Stimulated activated CD8-positive, alpha-beta memory T cell treated with anti-CD3 and anti-CD28 coated beads, Interleukin-15, amount 100 ng/mL, for 1 hour (primary cell): ENCODE measurements around the gene MICU1.
"Not testable (repeated sequence)": the region's sequence is repeated elsewhere in the genome, so short reads cannot be mapped to it uniquely, and the experiment has no call there.

Source experiments
- DNase-seq: peaks from one replicate; pipeline ENCODE4 v3.0.0-alpha.2; 2020; ENCODE audit warnings: low read depth

MICU1 gene

GRCh38 chr10:72503694-72504438 lies 122.0 kb downstream of the MICU1 start:
- no peak for DNase-seq

GRCh38 chr10:72503241-72503640 lies 122.6 kb downstream of the MICU1 start:
- no peak for DNase-seq

- DNase-seq, result no peak
Observed at GRCh38 chr10:72502581-72502980, 123.3 kb downstream of the MICU1 start.

GRCh38 chr10:72499701-72500100 lies 126.2 kb downstream of the MICU1 start:
- no peak for DNase-seq

GRCh38 chr10:72490951-72491350 lies 134.9 kb downstream of the MICU1 start:
- DNase-seq, result no peak

GRCh38 chr10:72487521-72487920 lies 138.4 kb downstream of the MICU1 start:
- DNase-seq, result no peak

- DNase-seq, result no peak
Observed at GRCh38 chr10:72487116-72487515, 138.8 kb downstream of the MICU1 start.

GRCh38 chr10:72485701-72486100 lies 140.2 kb downstream of the MICU1 start:
- DNase-seq, result no peak

GRCh38 chr10:72484521-72484920 lies 141.4 kb downstream of the MICU1 start:
- DNase-seq, result no peak

- DNase-seq, result no peak
Observed at GRCh38 chr10:72483471-72483870, 142.4 kb downstream of the MICU1 start.

GRCh38 chr10:72480861-72481260 lies 145.0 kb downstream of the MICU1 start:
- DNase-seq, result no peak

GRCh38 chr10:72477463-72477862 lies 148.4 kb downstream of the MICU1 start:
- DNase-seq, result no peak

GRCh38 chr10:72472306-72472705 lies 153.6 kb downstream of the MICU1 start:
- no peak for DNase-seq

- no peak for DNase-seq
Observed at GRCh38 chr10:72470666-72471065, 155.2 kb downstream of the MICU1 start.

GRCh38 chr10:72467064-72467463 lies 158.8 kb downstream of the MICU1 start:
- DNase-seq, result not testable (repeated sequence)

- DNase-seq, result no peak
Observed at GRCh38 chr10:72466018-72466417, 159.9 kb downstream of the MICU1 start.

GRCh38 chr10:72464438-72464837 lies 161.4 kb downstream of the MICU1 start:
- DNase-seq, result no peak

- DNase-seq, result no peak
Observed at GRCh38 chr10:72462261-72462660, 163.6 kb downstream of the MICU1 start.

GRCh38 chr10:72461085-72461484 lies 164.8 kb downstream of the MICU1 start:
- DNase-seq, result no peak

- DNase-seq, result no peak
Observed at GRCh38 chr10:72460284-72460876, 165.5 kb downstream of the MICU1 start.

GRCh38 chr10:72459301-72459700 lies 166.6 kb downstream of the MICU1 start:
- DNase-seq, result no peak

- DNase-seq, result no peak
Observed at GRCh38 chr10:72455889-72456595, 169.8 kb downstream of the MICU1 start.

- DNase-seq, result no peak
Observed at GRCh38 chr10:72449941-72450441, 175.9 kb downstream of the MICU1 start.
